Left renal pelvis (tissue), 4 donors: ENCODE data around the gene AGPAT2. TPM values are rescaled to one million over a fixed set of nuclear protein-coding genes. Genes with fewer than 3 reads are reported as not detected.

Source experiments
- DNase-seq, 4 donors: peaks; one replicate each; pipeline ENCODE4 v3.0.0-alpha.2; 2013; ENCODE audit warnings: low read depth in 4 of 4, low spot score in 3 of 4
- polyA plus RNA-seq, 4 donors: library from polyadenylated mRNA; unstranded; fragments of 120-200 nt; gene quantifications; one replicate each; pipeline ENCODE4 v1.2.1, GENCODE V29; 2013; ENCODE audit not compliant: insufficient read length in 4 of 4

The AGPAT2 gene
- polyA plus RNA-seq, 4 donors: 15.3 to 53.8 (median 36.4) TPM

GRCh38 chr9:136675477-136676296, 11.6 kb downstream of the AGPAT2 start:
- no peak for DNase-seq

- DNase-seq: no peak
These were observed 12.4 kb downstream of the AGPAT2 start for GRCh38 chr9:136674786-136675349.

DNA sequence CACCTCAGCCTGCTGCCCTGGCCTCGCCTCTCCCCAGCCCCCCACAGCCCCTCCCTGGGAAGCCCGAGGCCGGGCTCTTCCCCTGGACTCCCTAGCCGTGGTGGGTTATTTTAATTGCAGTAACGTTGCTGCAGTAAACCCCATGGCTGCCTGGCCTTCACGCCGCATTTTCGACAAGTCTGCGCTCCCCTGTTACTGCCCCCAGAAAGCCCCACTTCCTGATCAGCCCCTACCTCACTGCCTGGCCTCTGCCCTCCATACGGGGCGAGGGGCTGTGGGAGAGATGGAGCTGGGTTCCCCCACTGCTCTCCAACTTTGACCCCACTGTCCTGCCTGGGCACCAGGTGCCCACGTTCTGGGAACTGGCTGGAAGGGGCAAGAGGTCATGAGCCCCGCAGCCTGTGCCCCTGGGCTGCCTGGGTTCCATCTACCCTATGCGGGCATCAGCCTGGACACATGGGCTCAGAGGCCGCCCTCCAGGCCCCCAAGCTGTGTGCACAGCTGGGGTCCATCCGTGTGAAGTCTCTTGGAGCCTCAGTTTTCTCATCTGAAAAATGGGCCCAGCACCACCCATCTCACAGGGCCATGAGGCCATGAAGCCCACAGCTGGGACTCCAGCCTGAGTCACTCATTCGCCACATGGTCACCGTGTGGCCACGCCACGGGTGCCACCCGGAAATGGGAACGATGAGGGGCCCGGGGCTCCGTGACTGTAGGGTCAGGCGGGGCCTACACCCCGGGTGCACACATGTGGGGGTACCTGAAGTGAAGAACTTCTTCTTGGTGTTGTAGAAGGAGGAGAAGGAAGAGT, 13.1 kb downstream of the AGPAT2 start:
- no peak for DNase-seq

GRCh38 chr9:136673088-136673974, 13.9 kb downstream of the AGPAT2 start:
- no peak for DNase-seq

GRCh38 chr9:136672431-136673087, 14.7 kb downstream of the AGPAT2 start:
- no peak for DNase-seq

DNA sequence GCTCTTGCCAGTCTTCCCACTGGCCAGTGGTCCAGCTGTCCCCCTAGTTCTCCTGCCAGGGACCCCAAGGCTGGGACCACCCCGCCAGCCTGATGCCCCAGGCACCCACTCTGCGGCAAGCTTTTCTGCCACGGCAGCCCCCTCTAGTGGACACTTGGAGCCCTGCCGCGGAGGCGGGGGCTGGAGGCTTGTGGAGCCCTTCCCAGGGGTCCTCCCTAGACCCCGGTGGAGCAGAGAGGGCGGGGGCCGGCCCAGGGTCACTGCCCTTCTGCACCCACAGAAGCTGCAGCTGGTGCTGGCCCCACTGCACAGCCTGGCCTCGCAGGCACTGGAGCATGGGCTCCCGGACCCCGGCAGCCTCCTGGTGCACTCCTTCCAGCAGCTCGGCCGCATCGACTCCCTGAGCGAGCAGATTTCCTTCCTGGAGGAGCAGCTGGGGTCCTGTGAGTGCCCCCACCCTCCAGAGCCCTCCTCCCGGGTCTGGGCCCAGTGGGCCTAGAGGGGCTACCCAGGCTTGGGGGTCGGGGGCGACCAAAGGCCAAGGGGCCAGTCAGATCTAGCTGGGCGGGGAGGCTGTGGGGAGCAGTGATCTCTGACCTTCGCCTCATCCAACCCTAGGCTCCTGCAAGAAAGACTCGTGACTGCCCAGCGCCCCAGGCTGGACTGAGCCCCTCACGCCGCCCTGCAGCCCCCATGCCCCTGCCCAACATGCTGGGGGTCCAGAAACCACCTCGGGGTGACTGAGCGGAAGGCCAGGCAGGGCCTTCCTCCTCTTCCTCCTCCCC, 15.4 kb downstream of the AGPAT2 start:
- DNase-seq: no peak

- DNase-seq: no peak
These were observed 16.0 kb downstream of the AGPAT2 start for GRCh38 chr9:136671254-136671614.

- no peak for DNase-seq
These were observed 16.5 kb downstream of the AGPAT2 start for GRCh38 chr9:136670576-136671253.

GRCh38 chr9:136669791-136670464, 17.3 kb downstream of the AGPAT2 start:
- DNase-seq: no peak

- no peak for DNase-seq
These were observed 18.1 kb downstream of the AGPAT2 start for GRCh38 chr9:136668983-136669790.

DNA sequence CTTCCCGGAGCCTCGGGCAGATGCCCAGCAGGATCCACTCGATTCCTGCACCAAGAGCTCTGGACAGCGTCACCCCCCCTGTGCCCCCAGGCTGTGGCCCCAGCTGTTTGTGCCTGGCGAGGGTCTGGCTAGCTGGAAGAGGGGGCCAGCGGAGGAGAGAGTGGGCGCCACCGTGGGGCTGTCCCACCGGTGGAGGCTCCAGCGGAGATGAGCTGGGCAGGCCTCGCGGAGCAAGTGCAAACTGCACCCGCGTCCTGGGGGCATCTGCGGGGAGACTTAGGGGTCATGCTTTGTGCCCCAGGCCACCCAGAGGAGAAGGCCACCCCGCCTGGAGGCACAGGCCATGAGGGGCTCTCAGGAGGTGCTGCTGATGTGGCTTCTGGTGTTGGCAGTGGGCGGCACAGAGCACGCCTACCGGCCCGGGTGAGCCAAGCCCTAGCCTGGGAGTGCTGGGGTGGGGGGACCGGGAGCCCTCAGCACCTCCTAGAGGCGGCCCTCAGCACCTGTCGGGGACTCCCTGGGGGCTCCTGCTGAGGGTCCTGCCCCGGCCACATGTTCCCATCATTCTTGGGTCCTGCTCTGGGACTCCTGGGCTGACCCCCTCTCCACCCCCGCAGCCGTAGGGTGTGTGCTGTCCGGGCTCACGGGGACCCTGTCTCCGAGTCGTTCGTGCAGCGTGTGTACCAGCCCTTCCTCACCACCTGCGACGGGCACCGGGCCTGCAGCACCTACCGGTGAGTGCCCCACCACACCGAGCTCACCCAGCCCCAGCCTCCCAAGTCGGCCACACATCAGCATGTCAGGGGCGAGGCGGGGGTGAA, 19.1 kb downstream of the AGPAT2 start:
- DNase-seq: no peak

GRCh38 chr9:136667214-136667939, 19.9 kb downstream of the AGPAT2 start:
- no peak for DNase-seq

- DNase-seq: no peak
These were observed 20.7 kb downstream of the AGPAT2 start for GRCh38 chr9:136666372-136667213.

DNA sequence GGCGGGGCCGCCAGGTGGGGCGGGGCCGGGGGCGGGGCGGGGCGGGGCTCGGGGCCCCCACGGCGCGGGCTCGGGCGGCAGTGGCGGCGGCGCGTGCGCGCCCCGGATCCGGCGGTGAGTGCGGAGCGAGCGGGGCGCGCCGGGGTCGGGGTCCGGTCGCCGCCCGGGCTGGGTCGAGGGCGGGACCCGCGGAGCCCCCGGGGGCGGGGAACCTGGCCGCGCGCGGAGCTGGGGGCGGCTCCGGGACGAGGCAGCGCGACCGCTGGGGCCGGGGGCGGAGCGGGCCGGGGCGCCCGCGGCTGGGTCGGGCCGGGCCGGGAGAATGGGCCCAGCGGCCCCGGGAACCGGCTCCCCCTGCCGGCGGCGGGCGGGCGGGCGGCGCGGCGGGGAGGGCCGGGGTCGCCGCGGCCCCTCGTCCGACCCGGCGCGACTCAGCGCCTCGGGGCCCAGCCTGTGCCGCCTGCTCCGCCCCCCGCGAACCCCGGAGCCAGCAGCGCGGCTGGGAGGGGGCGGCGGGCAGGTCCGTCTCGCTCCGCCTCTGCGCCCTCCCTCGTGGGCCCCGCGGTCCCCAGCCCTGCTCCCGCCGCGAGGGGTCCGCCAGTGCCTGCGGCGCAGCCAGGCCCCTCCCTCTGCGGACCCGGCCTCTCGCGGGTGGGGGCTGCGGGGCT, 21.4 kb downstream of the AGPAT2 start:
- DNase-seq: no peak
